Endothelial cell of umbilical vein (primary cell): ENCODE data around the gene DCK.

Experiments
- CTCF ChIP-seq, 2 donors: IDR thresholded peaks; 1 replicate in 1 of 2; 2 replicates in 1 of 2; pipeline ENCODE4 v1.5.1; 2011; ENCODE audit warnings: low read length in 2 of 2, mild to moderate bottlenecking in 2 of 2, moderate library complexity in 2 of 2, control low read depth in 1 of 2, inconsistent platforms in 1 of 2, low read depth in 1 of 2; ENCODE audit not compliant: insufficient read depth in 1 of 2; ENCODE audit errors: extremely low read depth in 1 of 2
- GATA2 ChIP-seq: IDR thresholded peaks from 2 replicates; pipeline ENCODE4 v1.7.0; 2011; ENCODE audit warnings: low read depth, mild to moderate bottlenecking, moderate library complexity, mixed read lengths, low read length; ENCODE audit not compliant: insufficient read length, insufficient read depth
- MAX ChIP-seq: IDR thresholded peaks from 2 replicates; pipeline ENCODE4 v1.6.1; 2011; ENCODE audit not compliant: insufficient read depth, insufficient read length

- no peak for TF ChIP-seq CTCF (IDR thresholded peaks at IDR 0.05; ENCODE audit: extremely low read depth in 1 of 2, insufficient read depth in 1 of 2, low read depth in 1 of 2, low read length in 2 of 2)
- TF ChIP-seq GATA2, result no peak
- TF ChIP-seq MAX, result no peak
These were observed 55.9 kb downstream of the DCK start for GRCh38 chr4:71049395-71049794.
